Measurements from ENCODE around the gene SV2C.
"Not testable (repeated sequence)": the region's sequence is repeated elsewhere in the genome, so short reads cannot be mapped to it uniquely, and the experiment has no call there.

The SV2C gene, protein sequence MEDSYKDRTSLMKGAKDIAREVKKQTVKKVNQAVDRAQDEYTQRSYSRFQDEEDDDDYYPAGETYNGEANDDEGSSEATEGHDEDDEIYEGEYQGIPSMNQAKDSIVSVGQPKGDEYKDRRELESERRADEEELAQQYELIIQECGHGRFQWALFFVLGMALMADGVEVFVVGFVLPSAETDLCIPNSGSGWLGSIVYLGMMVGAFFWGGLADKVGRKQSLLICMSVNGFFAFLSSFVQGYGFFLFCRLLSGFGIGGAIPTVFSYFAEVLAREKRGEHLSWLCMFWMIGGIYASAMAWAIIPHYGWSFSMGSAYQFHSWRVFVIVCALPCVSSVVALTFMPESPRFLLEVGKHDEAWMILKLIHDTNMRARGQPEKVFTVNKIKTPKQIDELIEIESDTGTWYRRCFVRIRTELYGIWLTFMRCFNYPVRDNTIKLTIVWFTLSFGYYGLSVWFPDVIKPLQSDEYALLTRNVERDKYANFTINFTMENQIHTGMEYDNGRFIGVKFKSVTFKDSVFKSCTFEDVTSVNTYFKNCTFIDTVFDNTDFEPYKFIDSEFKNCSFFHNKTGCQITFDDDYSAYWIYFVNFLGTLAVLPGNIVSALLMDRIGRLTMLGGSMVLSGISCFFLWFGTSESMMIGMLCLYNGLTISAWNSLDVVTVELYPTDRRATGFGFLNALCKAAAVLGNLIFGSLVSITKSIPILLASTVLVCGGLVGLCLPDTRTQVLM

DNA sequence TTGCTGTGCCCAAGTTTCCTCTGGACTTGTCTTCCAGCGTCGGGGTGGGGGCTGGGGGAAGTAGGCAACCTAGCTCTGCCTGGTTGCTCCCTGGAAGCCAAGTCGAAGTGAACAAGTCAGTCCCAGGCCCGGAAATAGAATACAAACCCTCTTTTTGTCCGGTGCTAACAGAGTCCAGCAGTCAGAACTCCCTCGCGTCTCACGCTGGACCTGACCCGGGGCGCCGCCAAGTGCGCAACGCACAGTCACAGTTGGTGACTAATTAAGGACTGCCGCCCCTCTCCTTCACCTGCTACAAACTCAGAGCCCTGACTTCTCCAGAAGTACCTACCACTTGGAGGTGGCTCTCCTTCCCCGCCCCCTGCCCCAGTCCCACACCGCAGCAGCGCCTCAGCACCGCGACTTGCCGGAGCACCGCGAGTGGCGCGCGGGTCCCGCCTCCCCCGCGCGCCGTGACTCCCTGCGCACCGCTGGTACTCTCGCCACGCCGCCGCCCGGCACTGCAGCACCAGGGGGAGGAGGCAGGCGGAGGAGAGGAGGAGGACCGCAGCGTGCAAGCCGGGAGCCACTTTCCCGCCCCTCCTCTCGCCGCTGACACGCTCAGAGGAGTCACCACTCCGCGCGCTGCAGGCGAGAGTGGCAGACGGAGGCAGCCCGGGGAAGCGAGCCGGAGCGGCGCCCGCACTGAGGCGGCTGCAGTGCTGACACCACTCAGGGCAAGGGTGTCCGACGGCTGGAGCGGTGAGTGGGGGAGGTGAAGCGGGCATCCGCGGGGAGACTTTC, at the start of gene SV2C:
Gene SV2C, plus strand, starts transcription at position 612 of the 783 bp plus-strand sequence. CDS start 48,368 bp downstream, outside the sequence.
- DNase-seq (ENCODE audit: extremely low spot score, insufficient read length, low read depth) = no peak
- no peak for FAIRE-seq

DNA sequence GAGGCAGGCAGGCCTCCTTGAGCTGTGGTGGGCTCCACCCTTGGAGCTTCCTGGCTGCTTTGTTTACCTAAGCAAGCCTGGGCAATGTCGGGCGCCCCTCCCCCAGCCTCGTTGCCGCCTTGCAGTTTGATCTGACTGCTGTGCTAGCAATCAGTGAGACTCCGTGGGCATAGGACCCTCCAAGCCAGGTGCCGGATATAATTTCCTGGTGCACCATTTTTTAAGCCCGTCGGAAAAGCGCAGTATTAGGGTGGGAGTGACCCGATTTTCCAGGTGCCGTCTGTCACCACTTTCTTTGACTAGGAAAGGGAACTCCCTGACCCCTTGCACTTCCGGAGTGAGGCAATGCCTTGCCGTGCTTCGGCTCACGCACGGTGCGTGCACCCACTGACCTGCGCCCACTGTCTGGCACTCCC, 45.4 kb upstream of the SV2C start:
- DNase-seq (ENCODE audit: extremely low spot score, insufficient read length, low read depth); FAIRE-seq: not testable (repeated sequence)

DNA sequence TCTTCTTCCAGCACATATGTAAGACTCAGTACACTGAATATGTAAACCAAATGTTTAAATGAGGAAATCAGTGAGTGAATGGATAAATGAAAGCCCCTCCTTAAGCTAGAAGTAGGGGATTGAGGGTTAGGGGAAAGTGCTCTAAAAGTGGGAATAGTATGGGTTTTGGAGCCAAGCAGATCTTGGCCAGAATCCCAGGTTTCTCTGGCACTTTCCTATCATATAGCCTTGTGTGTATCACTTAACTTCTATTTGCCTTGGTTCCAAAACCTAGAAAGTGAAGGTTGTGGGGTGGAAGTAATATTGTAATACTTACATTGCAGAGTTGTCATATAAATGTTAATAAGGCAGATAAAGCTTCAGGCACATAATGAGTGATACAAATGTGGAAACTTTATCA, 45.0 kb upstream of the SV2C start:
- no peak for DNase-seq (ENCODE audit: extremely low spot score, insufficient read length, low read depth)
- no peak for FAIRE-seq

DNA sequence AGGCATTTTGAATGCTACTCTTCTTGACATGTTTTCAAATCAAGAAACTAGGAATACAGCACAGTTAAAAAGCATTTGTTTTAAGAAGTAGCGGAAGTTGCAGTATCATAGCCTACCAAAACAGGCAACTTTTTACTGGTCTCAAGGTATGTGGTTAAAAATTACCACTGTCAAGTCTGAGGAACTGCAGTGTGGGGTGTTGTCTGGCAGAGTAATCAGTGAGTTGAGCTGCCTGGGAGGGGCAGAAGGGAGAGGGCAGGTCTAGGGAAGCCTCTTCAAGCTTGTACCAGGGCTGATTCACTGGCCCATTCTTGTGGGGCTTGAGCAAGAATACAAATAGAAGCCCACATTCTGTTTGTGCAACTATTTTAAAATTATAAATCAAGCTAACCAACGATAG, 42.4 kb upstream of the SV2C start:
- DNase-seq (ENCODE audit: extremely low spot score, insufficient read length, low read depth) = no peak
- no peak for FAIRE-seq

DNA sequence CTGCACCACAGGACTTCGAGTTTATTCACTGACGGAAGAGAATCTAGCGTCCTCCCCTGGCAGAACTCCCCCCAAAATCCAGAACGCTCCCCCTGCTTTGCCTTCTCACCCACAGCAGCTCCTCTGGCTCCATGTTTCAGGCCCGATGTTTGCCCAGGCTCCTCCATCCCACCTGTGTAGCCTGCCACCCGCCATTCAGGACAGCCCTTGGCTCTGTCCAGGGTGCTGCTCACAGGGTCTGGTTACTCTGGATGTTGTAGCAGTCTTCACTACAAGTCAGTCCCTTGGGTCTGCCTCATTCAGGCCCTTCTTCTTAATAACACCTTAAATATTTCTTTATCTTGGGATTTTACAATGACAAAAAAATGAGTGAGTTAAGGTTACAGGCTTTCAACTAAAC, 41.3 kb upstream of the SV2C start:
- no peak for DNase-seq (ENCODE audit: extremely low spot score, insufficient read length, low read depth)

DNA sequence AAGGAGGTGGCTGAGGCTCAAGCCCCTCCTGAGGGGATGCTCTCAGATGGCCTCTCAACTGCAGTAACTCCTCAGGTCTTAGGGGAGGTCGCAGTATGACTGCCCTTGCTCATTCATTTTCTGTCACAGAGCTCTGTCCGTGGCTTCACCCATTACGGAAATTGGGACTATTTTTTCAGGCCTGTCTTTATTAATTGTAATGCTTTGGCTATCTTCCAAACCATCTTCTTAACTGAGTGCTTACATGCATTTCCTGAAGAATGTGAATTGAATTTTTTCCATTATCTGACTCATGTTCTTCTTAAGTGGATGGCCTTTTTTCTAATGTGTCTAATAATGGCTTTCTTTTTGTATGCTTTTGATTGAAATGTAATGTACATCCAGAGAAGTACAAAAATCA, 36.4 kb upstream of the SV2C start:
- FAIRE-seq (no peak), DNase-seq (ENCODE audit: extremely low spot score, insufficient read length, low read depth) (no peak)

More for the DNA sequence above, 41.3 kb upstream of the SV2C start:
- FAIRE-seq = no peak

DNA sequence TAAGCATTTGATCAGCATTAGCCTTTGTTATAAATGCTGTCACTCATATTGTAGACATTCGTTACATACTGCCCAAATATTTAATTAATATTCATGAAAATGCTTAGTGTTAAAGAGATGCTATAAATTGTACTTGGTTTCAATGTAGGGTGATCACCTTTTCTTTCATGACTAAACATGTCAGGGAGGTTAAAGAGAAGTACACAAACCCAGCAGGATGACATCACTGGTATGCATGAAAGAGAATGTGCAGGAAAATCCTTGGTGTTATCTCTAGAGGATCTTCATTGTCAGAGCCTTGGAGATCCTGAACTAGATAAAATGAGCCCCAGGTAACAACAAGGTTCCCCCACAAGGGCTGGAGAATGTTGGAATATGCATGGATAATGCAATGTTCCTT, 33.0 kb upstream of the SV2C start:
- no peak for FAIRE-seq
- DNase-seq (ENCODE audit: extremely low spot score, insufficient read length, low read depth) = no peak

DNA sequence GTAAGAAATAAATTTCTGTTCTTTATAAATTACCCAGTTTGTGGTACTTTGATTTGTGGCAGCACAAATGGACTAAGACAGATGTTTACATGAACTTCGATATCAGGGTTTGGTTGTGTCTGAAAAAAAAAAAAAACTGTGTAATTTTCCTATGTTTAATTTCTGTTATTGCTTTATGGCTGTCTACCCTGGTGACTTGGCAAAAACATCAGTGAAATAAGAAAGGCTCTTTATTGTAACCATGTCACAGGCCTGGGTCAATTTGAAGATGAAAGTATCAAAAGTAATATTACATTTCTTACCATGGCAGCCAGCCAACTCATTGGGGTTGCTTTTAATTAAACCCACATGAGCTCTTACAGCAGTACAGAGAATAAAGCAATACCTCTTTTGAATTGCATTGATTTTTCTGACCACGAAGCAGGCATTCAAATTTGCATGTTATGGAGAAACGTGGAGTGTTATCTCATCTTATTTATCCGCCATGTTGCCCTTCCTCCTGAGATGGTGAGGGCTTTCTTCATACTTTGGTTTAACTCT, 20.6 kb upstream of the SV2C start:
- FAIRE-seq (no peak), DNase-seq (ENCODE audit: extremely low spot score, insufficient read length, low read depth) (no peak)

DNA sequence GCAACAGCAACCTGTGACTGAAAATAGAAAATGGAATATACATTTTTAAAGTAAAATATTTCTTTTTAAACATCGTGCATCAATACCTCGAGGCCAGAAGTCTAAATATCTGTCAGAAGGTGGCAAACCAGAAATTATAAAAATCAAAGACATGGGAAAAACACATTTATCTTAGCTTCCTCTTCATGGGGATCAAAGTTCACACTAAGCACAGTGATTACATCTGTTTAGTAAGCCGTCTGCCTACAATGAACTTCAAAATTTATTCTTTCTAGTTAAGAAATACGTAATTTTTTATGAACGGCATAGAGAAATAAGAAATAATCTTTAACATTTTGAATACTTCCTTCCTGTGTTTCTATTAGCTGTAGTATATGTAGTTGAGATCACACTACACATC, 17.9 kb upstream of the SV2C start:
- FAIRE-seq (no peak), DNase-seq (ENCODE audit: extremely low spot score, insufficient read length, low read depth) (no peak)

DNA sequence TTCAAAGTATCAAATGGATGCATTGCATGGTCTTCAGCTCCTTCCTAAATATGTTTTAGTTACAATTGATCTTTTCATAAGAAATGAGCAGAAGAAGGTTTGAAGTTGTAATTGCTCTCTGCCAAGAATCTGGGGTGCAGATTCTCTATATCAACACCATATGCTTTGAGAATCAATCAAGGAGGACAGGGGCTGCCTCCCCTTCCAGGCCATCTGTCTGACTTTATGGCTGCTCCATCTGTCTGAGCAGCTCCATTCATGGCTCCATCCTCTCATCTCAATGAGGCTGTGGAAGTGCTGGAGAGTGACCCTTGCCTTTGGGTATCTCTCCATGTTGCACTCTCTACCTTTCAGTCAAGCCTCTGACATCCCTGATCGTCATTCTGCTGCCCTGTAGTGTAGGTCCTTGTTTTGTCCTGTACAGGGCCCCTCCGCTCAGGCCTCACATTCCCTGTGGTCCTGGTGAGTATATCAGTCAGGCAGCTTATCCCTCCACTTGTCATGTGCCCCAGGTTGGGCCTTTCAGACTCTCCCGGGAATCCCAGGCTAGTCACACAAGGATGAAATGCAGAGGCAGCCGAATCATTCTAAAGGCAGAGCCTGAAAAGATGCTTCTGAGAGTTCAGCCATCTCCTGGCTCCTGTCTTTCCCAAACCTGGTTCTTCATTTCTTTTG, 14.0 kb upstream of the SV2C start:
- no peak for DNase-seq (ENCODE audit: extremely low spot score, insufficient read length, low read depth)
- no peak for FAIRE-seq

DNA sequence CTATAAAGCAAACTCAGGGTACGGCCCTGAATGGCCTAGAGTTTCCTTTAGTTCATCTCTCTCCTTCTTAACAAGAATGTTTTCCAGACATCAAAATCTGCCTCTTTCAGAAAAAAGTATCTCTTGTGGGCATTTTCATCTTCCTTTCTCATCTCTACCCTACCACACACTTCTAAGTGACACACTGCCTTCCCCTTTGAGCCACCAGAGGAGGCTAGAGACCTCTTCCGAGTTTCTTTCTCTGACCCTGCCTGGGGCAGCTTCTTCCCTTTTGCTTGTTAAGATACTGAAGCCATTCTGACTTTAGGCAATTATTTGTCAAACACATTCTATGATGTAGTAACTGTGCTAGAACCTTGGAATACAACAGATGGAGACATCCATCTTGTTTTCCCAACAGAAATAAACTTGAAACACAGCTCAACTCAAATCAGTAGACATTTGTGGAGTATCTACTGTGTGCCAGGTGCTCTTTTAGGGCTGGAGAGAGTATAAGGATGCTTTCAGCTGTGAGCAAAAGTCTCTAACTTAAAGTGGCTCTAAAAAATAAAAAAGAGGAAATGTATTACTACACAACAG, 8.6 kb upstream of the SV2C start:
- FAIRE-seq = no peak

DNA sequence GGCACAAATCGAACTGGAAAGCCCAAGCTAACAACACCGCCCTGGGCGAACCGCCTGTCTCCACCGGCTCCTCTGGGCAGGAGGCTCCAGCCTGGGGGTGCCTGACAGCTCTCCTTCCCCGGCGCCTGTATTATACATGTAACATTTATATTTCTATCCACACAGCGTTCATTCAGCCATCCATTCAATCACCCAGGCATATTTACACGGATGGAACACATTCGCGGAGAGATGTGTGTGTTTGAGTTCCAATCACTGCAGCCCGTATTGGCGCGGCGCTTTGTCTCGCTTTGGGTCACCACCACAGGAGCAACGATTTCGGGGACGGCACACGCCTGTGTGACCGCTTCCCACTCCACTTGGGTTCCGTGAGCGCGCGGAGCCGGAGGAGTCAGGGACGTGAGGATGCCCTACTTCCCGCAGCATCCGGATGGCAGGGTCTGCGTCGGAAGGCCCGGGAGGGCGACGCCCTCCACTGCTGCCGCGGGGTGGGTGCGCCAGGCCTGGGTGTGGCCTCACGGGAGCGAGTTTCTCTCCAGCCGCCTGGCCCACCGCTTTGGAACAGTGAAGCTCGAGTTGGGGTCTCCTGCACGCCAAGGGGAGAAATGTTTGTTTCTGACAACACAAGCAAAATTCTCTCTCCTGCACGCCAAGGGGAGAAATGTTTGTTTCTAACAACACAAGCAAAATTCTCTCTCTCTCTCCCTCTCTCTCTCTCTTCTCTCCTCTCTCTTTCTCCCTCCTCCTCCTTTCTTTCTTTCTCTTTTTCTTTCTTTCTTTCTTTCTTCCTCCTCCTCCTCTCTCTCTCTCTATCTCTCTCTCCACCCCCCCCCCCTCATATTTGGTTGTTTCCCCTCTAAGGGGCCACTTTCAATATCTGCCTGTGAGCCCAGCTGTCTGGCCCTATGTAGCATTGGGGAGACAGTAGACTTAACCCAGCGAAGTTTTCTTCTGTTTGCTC, 1.1 kb upstream of the SV2C start:
- FAIRE-seq (no peak), DNase-seq (ENCODE audit: extremely low spot score, insufficient read length, low read depth) (no peak)

More for the DNA sequence above, 8.6 kb upstream of the SV2C start:
- no peak for DNase-seq (ENCODE audit: extremely low spot score, insufficient read length, low read depth)

DNA sequence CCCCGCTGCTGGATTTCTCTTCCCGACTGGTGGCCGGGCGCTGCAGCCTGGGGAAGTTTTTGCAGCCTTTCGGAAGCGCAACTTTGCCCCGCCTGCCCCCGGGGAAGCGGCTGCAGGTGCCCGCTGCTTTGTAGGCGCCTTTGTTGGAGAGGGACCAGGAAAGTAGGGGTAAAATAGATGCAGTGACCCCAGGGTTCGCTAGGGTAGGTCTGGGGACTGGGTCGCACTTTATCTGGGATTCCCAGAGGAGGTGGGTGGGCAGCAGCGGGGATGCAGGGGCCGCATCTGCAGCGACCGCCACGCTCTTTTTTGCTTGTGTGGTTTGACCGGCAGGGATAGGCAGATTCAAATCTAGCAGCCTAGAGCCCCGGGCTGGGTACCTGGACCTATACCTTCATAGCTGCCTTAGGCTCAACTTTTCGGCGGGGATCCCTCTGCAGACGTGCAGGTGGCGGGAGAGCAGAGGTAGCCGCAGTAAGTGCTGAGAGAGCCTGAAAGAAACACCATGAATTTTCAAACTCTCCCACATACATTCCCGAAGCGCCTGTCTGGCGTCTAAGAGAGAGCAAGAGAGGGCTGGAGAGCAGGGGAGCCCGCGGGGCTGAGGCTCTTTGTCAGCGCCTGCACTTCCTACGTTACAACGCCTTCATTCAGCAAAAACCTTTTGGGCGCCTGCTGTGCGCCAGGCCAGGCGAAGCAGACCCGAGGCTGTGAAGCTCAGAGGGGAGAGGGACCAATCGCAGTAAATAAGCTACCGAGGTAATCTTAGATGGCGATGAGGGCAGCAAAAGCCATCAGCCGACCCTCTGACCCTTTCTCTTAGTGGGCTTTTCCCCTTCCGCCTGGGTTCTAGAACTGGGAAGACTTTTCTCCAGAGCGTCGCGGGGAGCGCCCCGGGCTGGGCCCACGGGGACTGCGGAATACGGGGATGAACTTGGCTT, 642 bp downstream of the SV2C start:
- FAIRE-seq (no peak), DNase-seq (ENCODE audit: extremely low spot score, insufficient read length, low read depth) (no peak)

DNA sequence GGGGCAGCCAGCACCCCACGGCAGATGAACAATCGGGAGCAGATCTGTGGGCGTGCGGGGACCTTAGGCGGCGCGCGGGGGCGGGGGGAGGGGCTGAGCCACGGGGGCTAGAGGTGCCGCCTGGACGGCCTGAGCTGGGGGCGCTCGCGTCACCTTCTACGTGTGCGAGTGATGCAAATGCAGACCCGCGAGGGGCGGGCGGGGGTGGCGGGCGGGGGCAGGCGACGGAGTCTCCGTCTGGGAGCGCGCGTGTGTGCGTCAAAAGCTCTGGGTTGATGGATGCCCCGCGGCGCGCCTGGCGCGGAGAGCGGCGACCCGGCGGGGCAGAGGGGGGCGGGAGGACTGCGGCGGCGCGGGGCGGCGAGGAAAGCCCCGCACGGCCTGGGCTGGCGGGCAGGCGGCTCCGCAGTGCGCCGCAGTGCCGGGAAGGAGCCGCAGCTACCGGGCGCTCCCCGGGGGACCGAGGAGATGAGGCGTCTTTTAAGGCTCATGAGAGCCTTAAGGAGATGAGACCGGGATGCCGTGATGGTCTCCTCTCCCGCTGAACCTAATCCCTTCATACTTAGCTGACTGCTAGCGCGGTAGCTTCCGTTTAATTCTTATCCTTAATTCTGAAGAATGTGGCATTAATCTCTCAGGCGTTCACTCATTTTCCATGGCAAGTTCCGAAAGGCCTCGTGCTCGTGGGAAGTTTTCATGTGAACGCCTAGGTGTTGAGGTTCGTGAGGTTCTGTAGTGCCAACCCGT, 1.5 kb downstream of the SV2C start:
- DNase-seq (ENCODE audit: extremely low spot score, insufficient read length, low read depth) = no peak

DNA sequence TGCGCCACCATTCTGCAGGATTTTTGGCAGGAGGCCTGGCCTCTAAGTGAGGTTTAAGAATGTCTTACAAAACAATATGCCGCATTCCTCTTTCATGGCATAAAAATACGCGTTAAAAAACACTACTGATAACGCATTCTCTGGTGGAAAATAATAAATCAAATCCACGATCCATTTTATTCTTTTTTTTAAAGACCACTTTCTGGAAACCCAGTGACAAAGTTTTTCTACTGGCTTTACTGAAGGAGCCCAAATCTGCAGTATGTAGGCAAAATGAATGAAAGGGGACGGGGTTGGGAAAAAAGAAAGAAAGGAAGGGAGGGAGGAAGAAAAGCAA, 2.0 kb downstream of the SV2C start:
- DNase-seq (ENCODE audit: extremely low spot score, insufficient read length, low read depth) = no peak
- FAIRE-seq = no peak

More for the DNA sequence above, 1.5 kb downstream of the SV2C start:
- FAIRE-seq = no peak

DNA sequence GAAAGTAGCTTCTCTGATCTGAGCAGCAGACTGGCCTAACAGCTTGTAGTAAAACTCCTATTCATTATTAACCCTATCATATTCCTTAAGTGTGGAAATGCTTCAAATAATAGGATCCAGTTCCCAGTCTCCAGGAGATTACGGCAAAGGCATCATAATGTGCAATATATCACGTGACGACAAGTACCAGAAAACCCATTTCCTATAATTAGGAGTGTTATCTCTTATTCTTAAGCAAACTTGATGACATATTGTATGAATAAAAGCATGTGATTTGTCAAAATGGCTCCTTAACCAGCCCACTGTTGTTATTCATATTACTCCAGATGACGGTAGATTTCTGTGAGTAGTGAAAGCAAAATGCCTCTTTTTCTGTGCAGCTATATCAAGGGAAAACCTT, 2.9 kb downstream of the SV2C start:
- DNase-seq (ENCODE audit: extremely low spot score, insufficient read length, low read depth) (no peak), FAIRE-seq (no peak)

DNA sequence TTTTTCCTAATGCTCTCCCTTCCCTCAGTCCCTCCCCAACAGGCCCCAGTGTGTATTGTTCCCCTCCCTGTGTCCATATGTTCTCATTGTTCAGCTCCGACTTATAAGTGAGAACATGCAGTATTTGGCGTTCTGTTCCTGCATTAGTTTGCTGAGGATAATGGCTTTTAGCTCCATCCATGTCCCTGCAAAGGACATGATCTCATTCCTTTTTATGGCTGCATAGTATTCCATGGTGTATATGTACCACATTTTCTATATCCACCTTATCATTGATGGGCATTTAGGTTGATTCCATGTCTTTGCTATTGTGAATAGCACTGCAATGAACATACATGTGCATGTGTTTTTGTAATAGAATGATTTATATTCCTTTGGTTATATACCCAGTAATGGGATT, 6.0 kb downstream of the SV2C start:
- not testable (repeated sequence) for DNase-seq (ENCODE audit: extremely low spot score, insufficient read length, low read depth); FAIRE-seq

Data from GM18507 (cell line).